Activated CD4-positive, alpha-beta T cell treated with anti-CD3 and anti-CD28 coated beads, Interleukin-2, amount 50 U/mL, for 4 hours (primary cell): ENCODE measurements around the gene LRCH2.

Experiments
- DNase-seq, 2 experiments: peaks; one replicate each; pipeline ENCODE4 v3.0.0-alpha.2; 2020

The LRCH2 gene

DNA sequence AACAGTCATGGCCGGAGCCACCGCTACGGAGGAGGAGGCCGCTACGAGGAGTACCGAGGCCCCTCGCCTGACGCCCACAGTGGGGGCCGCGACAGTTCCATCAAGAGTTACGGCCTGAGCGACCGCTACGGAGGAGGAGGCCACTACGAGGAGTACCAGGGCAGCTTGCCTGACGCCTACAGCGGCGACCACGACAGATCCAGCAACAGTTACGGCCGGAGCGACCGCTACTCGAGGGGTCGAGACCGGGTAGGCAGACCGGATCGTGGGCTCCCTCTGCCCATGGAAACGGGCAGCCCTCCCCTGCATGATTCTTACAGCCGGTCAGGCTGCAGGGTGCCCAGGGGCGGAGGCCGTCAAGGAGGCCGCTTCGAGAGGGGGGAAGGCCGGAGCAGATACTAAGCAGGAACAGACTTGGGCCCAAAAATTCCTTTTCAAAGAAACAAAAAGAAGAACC is 41.6 kb downstream of the LRCH2 start:
- no peak for DNase-seq

DNA sequence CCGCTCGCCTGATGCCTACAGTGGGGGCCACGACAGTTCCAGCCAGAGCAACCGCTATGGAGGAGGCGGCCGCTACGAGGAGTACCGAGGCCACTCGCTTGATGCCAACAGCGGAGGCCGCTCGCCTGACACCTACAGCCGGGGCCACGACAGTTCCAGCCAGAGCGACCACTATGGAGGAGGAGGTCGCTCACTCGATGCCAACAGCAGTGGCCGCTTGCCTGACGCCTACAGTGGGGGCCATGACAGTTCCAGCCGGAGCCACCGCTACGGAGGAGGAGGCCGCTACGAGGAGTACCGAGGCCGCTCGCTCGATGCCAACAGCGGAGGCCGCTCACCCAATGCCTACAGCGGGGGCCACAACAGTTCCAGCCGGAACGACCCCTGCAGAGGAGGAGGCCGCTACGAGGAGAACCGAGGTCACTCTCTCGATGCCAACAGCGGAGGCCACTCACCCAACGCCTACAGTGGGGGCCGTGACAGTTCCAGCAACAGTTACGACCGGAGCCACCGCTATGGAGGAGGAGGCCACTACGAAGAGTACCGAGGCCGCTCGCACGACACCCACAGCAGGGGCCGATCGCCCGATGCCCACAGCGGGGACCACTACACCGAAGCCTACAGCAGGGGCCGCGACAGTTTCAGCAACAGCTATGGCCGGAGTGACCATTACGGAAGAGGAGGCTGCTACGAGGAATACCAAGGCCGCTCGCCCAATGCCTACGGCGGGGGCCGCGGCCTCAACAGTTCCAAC is 42.2 kb downstream of the LRCH2 start:
- DNase-seq: no peak

DNA sequence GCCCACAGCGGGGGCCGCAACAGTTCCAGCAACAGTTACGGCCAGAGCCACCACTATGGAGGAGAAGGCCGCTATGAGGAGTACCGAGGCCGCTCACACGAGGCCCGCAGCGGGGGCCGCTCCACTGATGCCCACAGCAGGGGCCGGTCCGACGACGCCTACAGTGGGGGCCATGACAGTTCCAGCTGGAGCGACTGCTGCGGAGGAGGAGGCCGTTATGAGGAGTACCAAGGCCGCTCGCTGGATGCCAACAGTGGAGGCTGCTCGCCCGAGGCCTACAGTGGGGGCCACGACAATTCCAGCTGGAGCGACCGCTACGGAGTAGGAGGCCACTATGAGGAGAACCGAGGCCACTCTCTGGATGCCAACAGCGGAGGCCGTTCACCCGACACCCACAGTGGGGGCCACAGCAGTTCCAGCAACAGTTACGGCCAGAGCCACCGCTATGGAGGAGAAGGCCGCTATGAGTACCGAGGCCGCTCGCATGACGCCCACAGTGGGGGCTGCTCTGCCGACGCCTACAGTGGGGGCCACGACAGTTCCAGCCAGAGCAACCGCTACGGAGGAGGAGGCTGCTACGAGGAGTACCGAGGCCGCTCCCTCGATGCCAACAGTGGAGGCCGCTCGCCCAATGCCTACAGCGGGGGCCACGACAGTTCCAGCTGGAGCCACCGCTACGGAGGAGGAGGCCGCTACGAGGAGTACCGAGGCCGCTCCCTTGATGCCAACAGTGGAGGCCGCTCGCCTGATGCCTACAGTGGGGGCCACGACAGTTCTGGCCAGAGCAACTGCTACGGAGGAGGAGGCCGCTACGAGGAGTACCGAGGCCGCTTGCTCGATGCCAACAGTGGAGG is 43.0 kb downstream of the LRCH2 start:
- DNase-seq: no peak

DNA sequence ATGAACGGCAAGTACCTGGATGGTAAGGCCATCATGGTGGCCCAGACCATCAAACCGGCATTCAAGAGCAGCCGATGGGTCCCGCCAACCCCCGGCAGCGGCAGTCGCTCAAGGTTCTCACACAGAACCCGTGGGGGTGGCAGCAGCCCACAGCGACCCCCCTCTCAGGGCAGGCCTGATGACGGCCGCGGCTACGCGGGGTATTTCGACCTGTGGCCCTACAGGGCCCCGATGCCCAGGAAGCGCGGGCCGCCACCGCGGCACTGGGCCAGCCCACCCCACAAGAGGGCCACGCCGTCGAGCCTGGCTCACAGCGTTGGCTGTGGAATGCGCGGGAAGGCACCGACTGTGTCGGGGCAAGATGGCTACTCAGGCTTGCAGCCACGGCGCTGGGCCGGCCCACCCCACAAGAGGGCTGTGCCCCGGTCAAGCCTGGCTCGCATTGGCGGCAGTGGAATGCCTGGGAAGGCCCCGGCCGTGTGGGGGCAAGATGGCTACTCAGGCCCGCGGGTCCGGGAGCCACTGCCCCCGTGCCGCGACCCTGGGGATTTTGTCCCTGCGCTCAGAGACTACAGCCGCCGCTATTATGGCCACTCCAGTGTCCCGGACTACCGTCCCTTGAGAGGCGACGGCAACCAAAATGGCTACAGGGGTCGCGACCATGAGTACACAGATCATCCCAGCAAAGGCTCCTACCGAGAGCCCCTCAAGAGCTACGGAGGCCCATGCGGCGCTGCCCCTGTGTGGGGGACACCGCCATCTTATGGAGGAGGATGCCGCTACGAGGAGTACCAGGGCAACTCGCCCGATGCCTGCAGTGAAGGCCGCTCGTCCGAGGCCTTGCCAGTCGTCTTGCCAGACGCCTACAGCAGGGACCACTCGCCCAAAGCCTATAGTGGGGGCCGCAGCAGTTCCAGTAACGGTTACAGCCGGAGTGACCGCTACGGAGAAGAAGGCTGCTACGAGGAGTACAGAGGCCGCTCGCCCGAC is 44.0 kb downstream of the LRCH2 start:
- no peak for DNase-seq

DNA sequence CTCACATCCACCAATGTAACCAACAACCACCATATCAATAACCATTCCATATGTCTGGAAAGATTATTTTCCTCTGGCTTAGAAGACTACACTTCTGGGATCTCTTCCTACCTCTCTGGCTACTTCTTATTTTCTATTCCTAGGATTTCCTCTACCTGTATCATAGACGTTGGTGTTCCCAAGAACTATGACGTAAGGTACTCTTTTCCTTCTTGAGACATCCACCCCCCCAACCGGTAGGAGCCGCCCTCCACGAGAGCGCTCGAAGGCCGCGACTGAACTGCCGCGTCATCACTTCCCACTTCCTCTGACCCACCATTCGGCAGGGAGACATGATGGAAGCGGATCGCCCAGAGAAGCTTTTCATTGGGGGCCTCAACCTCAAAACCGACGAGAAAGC is 44.8 kb downstream of the LRCH2 start, which contains the start of gene RBMXL3:
Gene RBMXL3, plus strand, starts transcription at position 301 of the 400 bp plus-strand sequence. Its CDS starts 32 bp downstream, at position 333.
- DNase-seq: no peak

DNA sequence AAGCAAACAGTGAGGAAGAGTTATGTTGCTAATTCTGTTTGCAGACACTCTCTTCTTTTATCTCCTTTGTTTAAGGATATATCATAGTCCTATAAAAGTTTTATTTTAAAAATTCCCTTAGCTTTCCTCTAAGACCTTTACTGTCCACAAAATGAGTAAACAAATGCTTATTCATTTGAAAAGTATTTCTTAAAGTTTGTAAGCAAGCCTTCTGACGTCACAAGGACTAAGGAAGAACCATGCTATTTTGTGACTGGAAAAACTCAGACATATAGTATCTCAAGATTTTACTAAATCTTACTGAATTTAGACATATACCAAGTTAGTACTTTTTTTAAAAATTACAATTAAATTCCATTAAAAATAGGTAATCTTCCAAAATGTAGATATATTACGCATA is 49.9 kb downstream of the LRCH2 start:
- no peak for DNase-seq

DNA sequence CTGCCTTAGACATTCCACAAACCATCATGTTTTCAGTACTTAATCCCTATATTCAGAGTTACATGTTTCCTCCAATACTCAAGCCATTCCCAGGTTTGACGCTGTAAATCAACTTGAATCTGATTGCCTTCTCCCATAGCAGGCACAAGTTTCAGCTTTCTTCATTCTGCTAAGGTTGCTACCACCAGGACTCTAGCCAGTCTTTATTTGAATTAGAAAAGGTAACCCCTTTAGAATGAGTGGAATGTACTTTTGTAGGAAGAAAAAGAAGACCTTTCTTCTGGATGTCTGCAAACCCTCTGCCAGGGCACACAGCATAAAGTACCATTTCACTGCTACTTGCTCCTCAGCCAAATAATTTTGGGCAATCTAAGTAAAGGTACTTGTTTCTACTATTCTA is 55.4 kb downstream of the LRCH2 start:
- no peak for DNase-seq

DNA sequence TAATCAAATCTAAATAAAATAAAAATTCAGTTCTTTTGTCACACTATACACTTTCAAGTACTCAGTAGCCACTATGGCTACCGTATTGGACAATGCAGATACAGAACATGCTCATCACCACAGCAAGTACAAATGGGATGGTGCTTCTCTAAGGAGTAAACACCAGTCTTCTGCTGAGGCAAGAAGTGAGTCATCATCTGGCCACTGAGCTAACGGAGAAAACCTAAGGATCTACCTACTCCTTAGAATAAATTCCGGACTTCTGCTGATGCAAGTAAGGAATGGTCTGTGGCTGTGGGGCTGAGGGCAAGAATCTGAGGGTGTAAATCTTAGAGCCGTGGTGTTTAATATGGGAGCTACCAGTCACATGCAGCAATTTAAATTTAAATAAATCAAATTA is 56.0 kb downstream of the LRCH2 start:
- DNase-seq: no peak

DNA sequence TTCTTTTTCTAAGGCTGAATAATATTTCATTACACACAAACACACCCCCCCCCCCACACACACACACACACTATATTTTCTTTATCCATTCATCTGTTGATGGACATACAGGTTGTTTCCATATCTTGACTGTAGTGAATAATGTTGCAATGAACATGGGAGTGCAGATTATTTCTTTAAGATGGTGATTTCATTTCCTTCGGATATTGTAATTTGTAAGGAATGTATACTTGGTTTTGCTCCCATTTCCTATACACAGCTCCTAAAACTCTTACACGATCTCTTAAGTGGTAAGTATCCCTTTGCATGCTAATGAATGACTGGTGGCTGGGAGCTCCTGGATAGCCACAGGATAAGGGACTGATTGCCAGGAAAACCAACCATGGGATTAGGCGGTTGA is 59.3 kb downstream of the LRCH2 start:
- no peak for DNase-seq

DNA sequence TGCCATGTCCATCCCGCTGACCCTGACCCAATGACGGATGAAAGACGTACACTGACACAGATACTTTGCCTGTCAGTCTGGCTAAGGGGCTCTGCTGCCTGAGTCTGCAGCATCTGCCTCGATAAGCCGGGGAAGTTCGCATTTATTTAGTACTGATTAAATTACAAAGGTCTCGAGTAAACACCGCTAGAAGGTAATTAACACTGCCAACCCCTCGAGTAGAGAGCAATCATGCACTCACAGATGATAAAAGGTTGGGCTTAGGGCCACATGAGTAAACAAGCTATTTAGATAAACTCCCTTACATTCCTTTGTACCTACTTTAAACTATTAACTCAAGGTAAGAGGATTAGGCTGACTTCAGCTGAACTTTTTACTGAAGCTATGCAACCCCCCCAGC is 60.7 kb downstream of the LRCH2 start:
- DNase-seq: no peak

DNA sequence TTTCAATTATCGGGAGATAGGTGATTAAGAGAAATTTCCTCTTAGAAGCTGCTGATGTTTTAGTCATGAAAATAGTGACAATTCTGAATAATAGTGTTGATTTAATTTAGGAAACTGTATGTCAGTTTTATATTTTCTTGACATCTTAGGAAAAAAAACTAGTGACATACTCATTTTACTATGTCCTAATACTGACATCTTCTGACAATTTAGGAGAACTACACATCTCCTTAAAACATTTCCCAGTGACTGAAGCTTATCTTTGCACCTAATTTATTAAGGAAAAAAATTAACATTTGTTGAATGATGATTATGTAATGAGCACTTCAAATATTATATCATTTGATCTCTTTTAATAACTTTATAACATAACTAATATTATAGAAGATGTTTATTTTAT is 86.7 kb downstream of the LRCH2 start:
- no peak for DNase-seq

DNA sequence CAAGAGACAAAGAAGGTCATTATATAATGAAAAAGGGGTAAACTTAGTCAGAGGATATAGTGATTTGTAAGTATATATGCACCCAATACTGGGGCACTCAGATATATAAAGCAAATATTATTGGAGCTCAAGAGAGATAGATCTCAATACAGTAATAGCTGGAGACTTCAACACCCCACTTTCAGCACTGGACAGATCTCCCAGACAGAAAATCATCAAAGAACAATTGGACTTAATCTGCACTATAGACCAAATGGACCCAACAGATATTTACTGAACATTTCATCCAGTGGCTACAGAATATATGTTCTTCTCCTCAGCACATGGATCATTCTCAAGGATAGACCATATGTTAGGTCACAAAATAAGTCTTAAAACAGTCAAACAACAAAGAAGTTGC is 91.8 kb downstream of the LRCH2 start:
- DNase-seq: no peak

DNA sequence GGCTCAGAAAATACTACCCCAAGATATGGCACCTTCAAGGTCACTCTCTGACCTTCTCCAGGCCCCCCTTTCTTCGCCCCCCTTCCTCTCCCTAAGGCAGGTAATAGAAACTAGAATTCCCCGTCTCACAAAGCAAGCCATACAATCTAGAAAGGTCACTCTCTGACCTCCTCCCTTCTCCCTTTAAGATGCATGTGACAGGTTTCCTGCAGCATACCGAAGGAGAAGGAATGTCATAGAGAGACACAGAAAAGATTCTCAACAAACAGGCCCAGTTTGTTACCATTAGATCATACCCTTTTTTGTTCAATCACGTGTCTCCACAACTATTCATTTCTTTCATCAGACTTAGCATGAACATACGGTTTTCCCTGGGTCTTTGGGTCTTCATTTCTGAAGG is 95.9 kb downstream of the LRCH2 start:
- DNase-seq: no peak

DNA sequence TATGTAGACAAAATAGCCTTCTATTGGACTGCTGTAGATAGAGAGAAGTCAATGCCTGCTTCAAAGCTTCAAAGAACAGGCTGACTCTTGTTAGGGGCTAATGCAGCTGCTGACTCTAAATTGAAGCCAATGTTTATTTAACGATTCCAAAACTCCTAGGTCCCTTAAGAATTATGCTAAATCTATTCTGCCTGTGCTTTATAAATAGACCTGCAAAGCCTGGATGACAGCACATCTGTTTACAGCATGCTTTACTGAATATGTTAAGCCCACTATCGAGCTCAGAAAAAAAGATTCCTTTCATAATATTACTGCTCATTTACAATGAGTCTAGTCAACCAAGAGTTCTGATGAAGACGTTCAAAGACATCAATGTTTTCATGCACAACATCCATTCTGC is 99.5 kb downstream of the LRCH2 start:
- DNase-seq: no peak

DNA sequence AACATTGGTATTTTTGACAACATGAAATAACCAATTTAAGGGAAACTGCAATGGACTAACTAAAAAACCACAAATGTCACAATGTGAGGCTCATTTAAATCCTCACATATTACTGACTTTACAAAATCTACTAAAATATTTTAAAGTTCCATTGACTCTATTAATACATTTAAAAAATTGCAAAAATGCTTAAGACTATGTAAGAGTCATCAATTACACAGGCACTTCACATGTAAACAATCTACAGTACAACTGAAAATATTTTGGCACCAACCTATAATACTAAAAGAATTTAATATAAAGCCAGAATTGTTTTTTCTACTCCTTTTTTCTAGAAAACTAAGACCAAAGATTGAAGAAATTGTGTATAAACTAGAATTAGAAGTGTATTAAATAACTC is 121.5 kb downstream of the LRCH2 start:
- no peak for DNase-seq

DNA sequence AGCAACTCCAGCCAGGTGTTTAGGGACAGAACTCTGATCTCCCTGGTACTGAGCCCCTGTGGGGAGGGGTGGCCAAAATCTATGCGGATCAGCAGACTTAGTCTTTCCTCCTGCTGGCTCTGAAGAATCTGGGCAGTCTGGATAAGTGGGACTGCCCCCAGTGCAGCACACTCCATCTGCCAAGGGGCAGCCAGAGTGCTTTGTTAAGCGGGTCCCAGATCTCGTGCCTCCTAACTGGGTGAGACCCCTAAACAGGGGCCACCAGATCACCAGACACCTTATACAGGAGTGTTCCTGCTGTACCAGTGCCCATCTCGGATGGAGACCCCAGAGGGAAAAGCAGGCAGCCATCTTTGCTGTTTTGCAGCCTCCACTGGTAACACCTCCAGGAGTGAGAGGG is 135.0 kb downstream of the LRCH2 start:
- DNase-seq: no peak

DNA sequence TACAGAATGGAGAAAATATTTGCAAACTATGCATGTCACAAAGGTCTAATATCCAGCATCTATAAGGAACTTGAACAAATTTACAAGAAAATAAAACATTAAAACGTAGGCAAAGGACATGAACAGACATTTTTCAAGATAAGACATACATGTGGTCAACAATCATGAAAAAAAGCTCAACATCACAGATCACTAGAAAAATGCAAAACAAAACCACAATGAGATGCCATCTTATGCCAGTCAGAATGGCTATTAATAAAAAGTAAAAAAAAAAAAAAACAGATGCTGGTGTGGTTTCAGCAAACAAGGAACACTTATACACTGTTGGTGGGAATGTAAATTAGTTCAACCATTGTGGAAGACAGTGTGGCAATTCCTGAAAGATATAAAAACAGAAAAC is 140.7 kb downstream of the LRCH2 start:
- DNase-seq: no peak

DNA sequence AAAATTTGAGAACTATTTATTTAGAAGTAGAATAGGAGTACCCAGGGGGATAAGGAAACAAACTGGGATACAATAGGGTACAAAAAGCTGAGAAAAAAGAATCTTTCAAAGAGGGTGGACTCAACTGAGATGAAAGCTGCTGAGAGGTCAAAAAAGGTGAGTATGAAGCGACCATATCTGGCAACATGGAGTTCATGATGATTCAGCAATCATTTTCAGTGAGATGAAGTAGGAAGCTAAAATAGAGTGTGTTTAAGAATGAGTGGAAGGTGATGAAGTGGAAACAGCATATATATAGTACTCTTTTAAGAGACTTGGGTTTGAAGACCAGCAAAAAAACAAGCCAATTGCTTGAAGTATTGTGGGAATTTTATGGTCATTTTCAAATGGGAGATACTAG is 144.5 kb downstream of the LRCH2 start:
- no peak for DNase-seq

DNA sequence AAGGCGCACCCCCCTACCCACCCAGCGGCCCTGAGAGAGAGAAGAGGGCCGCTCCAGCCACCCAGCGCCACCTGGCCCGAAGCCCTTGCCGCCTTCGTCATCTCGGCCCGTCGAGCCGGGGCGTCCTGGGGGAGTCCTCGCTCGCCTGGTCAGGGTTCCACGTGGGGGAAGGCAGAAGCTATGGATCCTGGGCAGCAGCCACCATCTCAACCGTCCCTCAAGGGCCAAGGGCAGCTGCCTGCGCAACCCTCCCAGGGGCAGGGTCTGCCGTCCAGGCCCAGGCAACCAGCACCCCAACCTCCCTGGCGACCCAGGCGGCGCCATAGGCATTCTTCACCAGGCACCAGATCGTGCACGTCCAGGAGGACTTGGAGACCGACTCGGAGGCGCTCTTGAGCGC is 165.0 kb downstream of the LRCH2 start:
- DNase-seq: no peak

DNA sequence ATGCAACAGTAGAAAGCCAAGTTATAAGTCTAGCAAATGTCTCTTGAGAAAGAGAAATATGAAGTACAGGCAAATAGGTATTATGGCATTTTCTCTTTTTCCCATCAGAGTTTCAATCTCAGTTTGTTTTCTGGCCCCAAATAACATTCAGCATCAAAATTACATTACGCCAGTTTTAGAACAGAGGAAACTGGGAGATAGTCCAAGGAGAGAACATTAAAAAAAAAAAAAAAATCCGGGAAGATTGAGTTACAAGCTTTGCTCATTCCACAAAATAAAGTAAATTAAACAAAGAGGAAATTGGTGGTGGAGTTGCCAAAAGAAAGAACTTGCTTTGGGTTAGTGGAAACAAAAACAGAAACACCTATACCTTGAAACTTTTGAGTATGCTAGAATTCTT is 166.1 kb downstream of the LRCH2 start:
- DNase-seq: no peak

DNA sequence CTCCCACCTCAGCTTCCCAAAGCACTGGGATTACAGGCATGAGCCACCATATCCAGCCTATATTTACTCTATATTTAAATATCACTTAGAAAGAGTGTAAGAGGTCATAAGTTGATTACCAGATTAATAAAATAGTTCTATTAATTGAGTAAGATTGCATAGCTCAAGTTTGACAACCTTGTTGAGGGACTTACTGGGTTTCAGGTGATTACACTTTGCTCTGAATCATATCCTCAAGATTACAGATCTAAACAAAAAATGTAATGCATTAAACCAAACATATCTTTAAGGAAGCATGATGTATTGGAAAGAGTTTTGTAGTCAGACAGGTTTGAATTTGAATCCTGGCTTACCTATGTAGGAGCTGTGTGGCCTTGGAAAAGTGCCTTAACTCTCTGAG is 168.6 kb downstream of the LRCH2 start:
- no peak for DNase-seq
